ENCODE results near the gene TREM1.
"Not testable (repeated sequence)": the region's sequence is repeated elsewhere in the genome, so short reads cannot be mapped to it uniquely, and the experiment has no call there.

TREM1 gene

GRCh38 chr6:41257369-41258195 lies 28.9 kb downstream of the TREM1 start:
- peak; percentile 10 for DNase-seq

- no peak for DNase-seq
These were observed 30.1 kb downstream of the TREM1 start for GRCh38 chr6:41256383-41256782.

- DNase-seq = no peak
These were observed 30.7 kb downstream of the TREM1 start for GRCh38 chr6:41255638-41256246.

GRCh38 chr6:41255110-41255509 lies 31.4 kb downstream of the TREM1 start:
- no peak for DNase-seq

- no peak for DNase-seq
These were observed 33.9 kb downstream of the TREM1 start for GRCh38 chr6:41252401-41253169.

DNA sequence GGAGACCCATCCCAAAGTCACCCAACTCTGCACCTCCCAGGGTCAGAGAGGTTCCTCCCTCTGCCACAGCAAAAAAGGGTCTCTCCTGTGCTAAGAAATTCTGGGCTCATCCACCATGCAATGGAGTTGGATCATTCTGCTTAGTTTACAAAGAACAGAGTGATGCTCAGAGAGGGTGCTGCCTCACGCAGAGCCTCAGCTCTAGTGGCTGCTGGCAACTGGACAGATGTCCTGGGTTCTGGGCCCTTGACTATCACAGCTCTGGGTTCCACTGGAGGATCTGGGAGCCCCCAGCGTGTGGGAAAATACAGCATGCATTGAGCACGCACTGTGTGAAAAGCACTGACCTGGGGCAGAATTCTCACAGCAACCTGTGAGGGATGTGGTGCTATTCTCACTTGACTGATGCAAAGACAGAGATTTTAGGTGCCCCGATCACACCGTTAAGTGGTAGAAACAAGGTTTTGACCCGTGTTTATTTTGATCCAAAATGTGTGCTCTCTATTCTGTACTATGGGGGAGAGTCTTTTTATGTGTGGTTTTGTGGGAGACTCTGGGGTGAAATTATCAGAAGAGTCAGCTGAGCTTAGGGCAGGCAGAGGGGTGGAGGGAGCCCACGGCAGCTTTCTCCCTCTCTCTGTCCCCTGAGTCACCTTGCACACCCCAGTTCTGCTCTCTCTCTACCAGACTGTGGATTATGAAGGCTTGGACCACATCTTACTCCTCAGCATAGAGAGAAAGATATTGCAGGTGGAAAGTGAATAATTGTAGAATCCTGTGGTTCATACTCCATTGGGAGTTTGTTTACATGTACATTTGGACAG lies 38.4 kb downstream of the TREM1 start:
- DNase-seq = no peak

- no peak for DNase-seq
These were observed 39.1 kb downstream of the TREM1 start for GRCh38 chr6:41247288-41247865.

DNA sequence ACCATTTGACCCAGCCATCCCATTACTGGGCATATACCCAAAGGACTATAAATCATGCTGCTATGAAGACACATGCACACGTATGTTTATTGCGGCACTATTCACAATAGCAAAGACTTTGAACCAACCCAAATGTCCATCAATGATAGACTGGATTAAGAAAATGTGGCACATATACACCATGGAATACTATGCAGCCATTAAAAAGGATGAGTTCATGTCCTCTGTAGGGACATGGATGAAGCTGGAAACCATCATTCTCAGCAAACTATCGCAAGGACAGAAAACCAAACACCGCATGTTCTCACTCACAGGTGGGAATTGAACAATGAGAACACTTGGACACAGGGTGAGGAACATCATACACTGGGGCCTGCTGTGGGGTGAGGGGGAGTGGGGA lies 40.0 kb downstream of the TREM1 start:
- DNase-seq = not testable (repeated sequence)

DNA sequence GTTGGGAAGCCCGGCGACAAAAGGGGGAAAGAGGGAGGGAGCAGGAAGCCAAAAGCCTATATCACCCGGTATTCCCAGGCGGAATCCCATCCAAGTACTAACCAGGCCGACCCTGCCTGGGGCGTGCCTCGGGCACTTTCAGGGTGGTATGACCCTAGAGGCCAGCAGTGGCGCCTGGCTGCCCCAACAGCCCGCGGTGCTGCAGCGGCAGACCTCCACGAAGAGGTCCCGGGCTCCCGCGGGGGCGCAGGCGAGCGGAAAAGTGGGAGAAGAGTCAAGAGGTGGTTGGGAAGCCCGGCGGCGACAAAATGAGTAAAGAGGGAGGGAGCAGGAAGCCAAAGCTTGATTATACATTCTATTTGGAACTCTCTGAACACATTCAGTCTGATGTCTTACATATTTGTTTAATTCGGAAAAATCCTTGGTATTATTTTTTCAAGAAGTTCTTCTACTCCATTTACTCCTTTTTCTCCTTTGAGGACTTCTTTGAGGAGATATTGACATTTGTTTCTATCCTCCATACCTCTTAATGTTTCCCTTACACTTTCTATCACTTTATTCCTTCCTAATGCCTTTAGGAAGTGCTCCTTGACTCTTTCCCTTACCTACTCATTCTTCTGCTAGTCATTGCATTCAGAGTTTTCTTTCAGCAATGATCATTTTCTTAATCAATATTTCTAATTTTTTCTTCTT lies 46.9 kb downstream of the TREM1 start:
- DNase-seq = no peak

DNA sequence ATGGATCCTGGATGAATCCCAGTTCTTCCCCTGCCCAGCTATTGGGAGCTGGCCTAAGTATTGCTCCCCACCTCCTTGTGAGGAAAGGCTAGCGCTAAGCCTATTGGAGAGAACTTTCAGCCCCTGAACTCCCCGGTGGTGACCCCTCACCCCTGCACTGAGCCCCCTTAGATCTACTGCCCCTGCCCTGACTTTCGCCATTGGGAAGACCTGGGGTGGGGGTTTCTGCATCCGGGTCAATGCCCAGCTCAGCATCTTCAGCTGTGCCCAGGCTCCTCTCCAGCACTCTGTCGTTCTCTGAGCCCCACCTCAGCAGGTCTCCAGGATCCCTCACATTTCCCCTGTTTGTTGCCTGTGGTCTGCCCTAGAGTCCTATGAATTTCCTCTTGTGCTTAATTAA lies 49.4 kb downstream of the TREM1 start:
- DNase-seq = no peak

DNA sequence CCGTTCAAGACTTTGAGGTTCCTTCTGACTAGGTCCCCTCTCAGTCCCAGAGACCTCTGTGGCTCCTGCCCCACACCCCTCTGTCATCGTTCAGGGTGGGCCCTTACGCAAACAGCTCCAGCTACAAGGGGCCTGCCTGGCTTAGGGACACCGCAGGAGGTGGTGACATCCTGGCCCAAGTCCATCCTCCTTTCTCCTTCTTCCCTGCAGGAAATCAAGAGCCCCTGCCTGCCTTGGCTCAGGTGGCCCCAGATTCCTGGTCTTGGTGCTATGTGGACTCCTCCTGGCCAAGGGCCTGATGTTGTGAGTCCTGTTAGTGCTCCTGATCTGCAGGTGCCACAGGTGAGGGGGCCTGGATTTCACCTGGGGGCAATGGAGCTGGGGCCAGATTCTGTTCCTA lies 50.2 kb downstream of the TREM1 start:
- DNase-seq = no peak

DNA sequence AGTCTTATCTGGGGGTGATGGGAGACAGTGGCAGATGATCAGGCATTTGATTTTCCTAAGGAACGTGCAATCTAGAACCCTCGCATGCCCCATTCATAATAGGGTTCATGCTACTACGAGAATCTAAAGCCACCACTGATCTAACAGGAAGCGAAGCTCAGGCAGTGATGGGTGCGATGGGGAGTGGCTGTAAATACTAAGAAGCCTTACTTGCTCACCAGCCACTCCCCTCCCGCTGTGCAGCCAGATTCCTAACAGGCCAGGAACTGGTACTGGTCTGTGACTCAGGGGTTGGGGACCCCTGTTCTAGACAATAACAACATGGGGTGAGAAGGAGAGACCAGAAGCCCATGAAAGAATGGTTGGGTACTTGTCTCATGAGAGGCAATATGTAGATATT lies 53.8 kb downstream of the TREM1 start:
- no peak for DNase-seq

DNA sequence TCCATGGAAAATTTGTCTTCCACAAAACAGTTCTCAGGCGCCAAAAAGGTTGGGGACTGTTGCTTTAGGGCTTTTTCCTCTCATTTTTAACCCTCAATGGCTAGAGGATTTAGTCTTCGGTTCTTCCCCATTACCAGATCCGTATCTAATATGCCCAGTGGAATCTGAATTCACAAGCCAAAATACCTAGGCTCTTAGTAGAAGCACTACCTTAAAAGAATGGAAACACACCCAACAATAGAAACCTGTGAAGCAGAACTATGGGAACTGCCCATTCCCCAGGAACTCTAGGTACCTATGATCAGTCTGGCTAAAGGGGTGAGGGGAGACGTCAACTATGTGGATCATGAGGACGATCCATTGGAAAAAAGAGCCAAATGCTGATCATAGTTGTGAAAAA lies 55.2 kb downstream of the TREM1 start:
- DNase-seq = no peak

DNA sequence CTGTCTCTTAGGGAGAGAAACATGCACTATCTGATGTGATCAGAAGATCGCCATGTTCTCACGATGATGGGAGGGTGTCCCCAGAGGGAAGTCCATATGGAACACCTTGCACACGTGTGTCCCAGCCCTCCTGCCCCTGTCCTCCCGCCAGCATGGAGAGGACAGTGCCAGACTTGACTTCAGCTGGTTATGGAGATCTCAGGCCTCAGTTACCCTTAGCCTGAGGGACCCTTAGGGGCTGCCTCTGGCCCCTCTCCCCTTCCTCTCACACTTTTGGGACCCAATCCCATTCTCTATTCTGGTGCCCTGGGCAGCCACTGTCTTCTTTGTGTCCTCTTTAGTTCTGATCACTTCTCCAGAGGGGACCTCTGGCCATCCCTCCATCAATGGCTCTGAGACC lies 56.8 kb downstream of the TREM1 start:
- no peak for DNase-seq

DNA sequence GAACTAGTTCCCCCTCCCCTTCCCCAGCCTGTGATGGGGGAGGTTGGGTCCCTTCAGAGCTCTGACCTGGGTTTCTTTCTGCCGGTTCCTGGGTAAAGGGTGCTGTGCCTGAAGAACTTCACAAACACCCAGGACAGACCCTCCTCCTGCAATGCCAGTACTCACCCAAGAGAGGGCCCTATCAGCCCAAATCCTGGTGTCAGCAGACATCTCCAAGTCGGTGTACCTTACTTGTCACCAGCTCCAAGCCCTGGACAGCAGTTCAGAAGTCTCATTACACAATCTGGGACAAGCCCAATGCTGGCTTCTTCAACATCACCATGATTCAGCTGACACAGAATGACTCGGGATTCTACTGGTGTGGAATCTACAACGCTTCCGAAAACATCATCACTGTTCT lies 57.9 kb downstream of the TREM1 start:
- no peak for DNase-seq

DNA sequence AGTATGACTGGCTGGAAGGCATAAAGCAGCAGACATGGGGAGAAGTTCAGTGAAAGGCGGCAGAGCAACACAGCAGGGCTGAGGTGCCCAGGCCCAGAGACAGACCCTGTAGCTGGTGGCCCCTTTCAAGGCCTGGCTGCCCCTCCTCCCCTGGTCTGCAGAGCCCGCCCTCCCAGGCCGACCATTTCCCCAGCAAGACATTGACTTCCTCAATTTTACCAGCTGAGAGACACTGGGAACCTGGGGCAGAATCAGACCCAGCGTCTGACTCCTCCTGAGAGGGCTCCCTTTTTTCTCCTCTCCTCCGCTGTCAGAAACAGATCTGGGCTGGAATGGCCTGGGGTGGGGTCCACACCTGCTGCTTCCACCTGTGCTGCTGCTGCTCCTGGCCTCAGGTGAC lies 58.4 kb downstream of the TREM1 start, which contains the start of gene TREML4:
Gene TREML4, plus strand, starts transcription at position 254 of the 400 bp plus-strand sequence. Its CDS starts 79 bp downstream, at position 333.
- DNase-seq = no peak

DNA sequence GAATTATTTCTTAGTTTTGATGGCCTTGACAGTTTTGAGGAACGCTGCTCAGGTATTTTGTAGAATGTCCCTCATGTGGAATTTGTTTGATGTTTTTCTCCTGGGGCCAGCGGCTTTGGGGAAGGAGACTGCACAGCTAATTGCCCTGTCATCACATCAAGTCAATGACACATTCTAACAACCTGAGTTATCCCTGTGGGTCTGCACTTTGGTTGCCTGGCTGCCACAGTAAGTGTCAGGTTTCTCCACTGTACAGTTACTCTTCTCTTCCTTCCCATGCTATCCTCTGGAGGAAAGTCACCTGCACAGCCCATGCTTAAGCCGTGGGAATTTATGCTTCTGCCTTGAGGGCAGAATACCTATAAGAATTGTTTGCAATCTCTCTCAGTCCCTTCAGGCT lies 59.7 kb downstream of the TREM1 start:
- no peak for DNase-seq

GRCh38 chr6:41224800-41225199 lies 61.7 kb downstream of the TREM1 start:
- DNase-seq = no peak
